HL-60/S4 (cell line): ENCODE results near the gene ITGAL.
"Not testable (repeated sequence)": the region's sequence is repeated elsewhere in the genome, so short reads cannot be mapped to it uniquely, and the experiment has no call there.

Source experiments
- in situ Hi-C: fragments of 300-500 bp; cut with MboI; formaldehyde crosslinking; loops from 2 replicates; pipeline ENCODE4 v1.14.3; 2022; ENCODE audit warnings: low sequenced_read_pairs

Gene ITGAL

GRCh38 chr16:30539986-30540526, 67.5 kb downstream of the ITGAL start:
- in situ Hi-C loops = not testable (repeated sequence)

- in situ Hi-C loops = not testable (repeated sequence)
Observed at GRCh38 chr16:30540916-30541464, 68.4 kb downstream of the ITGAL start.

- in situ Hi-C loops = no loop called here
Observed at GRCh38 chr16:30541502-30542329, 69.2 kb downstream of the ITGAL start.

GRCh38 chr16:30543067-30543466, 70.5 kb downstream of the ITGAL start:
- in situ Hi-C loops = no loop called here

GRCh38 chr16:30546115-30546514, 73.6 kb downstream of the ITGAL start:
- in situ Hi-C loops = no loop called here

GRCh38 chr16:30548416-30549253, 76.1 kb downstream of the ITGAL start:
- in situ Hi-C loops = no loop called here

GRCh38 chr16:30551781-30552180, 79.2 kb downstream of the ITGAL start:
- in situ Hi-C loops = no loop called here

- in situ Hi-C loops = no loop called here
Observed at GRCh38 chr16:30552956-30553355, 80.4 kb downstream of the ITGAL start.

- in situ Hi-C loops = no loop called here
Observed at GRCh38 chr16:30553393-30553899, 80.9 kb downstream of the ITGAL start.

GRCh38 chr16:30554557-30555314, 82.2 kb downstream of the ITGAL start:
- in situ Hi-C loops = no loop called here

- in situ Hi-C loops = no loop called here
Observed at GRCh38 chr16:30555315-30556124, 83.0 kb downstream of the ITGAL start.

- in situ Hi-C loops = no loop called here
Observed at GRCh38 chr16:30556125-30556473, 83.6 kb downstream of the ITGAL start.

- in situ Hi-C loops = no loop called here
Observed at GRCh38 chr16:30557707-30557956, 85.1 kb downstream of the ITGAL start.

- in situ Hi-C loops = no loop called here
Observed at GRCh38 chr16:30557957-30558788, 85.6 kb downstream of the ITGAL start, which contains the start of gene ZNF764. Gene ZNF764 (minus strand): TSS chr16:30558374. CDS start chr16:30558182, 192 bp downstream.

GRCh38 chr16:30558789-30559377, 86.3 kb downstream of the ITGAL start:
- in situ Hi-C loops = no loop called here

GRCh38 chr16:30559690-30560089, 87.1 kb downstream of the ITGAL start:
- in situ Hi-C loops = no loop called here

GRCh38 chr16:30561089-30561816, 88.7 kb downstream of the ITGAL start:
- in situ Hi-C loops = no loop called here

- in situ Hi-C loops = no loop called here
Observed at GRCh38 chr16:30562021-30562420, 89.5 kb downstream of the ITGAL start.
